SU-DHL-6 (cell line): ENCODE data around the gene NHSL2.

Source experiments
- CTCF ChIP-seq: fragments of 200-600 bp; sonication (generic); IDR thresholded peaks from one replicate; pipeline ENCODE4 v1.5.1; 2017; ENCODE audit warnings: antibody characterized with exemption, mild to moderate bottlenecking, low read length, moderate library complexity; ENCODE audit not compliant: insufficient read depth, poor library complexity, severe bottlenecking
- EZH2phosphoT487 ChIP-seq: fragments of 200-600 bp; sonication (generic), shearing (Covaris generic); conservative IDR thresholded peaks from 2 replicates; pipeline ENCODE4 v1.6.1; 2018; ENCODE audit warnings: mild to moderate bottlenecking, antibody characterized with exemption, low read length, moderate library complexity, mixed read lengths

GRCh38 chrX:71910986-71911730 is 513 bp downstream of the NHSL2 start:
- no peak for TF ChIP-seq CTCF
- no peak for TF ChIP-seq EZH2phosphoT487
